Amygdala (tissue), 56 donors: ENCODE measurements around the gene GAB3.

Source experiments
- DNase-seq, 56 donors: peaks; one replicate each; lab custom pipeline; 2025; lab: John Stamatoyannopoulos, UW

Gene GAB3, protein sequence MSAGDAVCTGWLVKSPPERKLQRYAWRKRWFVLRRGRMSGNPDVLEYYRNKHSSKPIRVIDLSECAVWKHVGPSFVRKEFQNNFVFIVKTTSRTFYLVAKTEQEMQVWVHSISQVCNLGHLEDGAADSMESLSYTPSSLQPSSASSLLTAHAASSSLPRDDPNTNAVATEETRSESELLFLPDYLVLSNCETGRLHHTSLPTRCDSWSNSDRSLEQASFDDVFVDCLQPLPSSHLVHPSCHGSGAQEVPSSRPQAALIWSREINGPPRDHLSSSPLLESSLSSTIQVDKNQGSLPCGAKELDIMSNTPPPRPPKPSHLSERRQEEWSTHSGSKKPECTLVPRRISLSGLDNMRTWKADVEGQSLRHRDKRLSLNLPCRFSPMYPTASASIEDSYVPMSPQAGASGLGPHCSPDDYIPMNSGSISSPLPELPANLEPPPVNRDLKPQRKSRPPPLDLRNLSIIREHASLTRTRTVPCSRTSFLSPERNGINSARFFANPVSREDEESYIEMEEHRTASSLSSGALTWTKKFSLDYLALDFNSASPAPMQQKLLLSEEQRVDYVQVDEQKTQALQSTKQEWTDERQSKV

GRCh38 chrX:154750301-154751202 lies at the start of gene GAB3:
Gene GAB3 (minus strand): TSS chrX:154751077. CDS start chrX:154751025, 52 bp downstream.
- peak in 1 of 56 donors; percentile 4 for DNase-seq

DNA sequence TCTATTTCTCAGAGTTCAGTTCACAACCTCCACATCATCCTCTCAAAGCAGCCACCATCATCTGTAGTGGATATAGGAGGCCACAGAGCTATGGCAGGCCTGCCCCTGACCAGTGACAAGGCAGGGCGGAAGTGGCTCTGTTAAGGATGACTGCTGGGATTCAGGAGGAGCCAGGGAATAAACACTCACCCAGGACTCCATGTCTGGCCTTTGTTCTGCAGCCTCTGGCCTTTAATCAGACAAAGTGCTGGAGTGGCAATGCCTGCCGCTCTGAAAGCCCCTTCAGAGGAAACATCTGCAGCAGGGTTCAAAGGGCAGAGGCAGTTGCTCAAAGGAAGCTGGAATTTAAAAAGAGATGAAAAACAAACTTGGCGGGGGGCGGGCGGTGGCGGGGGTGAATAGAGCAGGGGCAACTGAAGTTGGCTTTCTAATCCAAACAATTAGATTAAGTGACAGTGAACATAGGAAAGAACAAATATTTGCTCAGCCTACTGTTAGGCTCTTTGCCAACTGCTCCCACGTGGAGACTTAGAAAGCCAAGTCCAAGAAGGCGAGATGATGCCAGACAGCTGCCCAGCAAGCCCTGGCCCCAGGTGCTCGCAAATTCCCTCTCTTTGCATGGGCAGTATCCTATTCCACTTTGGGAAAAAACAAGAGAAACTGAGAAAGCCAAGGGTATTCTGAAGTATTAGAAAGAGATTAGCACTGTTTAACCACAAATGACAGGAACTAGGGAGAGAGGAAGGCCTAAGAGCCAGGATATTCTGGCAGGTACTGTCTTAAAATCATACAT lies 48.9 kb upstream of the GAB3 start:
- peak in 1 of 56 donors; percentile 4 for DNase-seq

DNA sequence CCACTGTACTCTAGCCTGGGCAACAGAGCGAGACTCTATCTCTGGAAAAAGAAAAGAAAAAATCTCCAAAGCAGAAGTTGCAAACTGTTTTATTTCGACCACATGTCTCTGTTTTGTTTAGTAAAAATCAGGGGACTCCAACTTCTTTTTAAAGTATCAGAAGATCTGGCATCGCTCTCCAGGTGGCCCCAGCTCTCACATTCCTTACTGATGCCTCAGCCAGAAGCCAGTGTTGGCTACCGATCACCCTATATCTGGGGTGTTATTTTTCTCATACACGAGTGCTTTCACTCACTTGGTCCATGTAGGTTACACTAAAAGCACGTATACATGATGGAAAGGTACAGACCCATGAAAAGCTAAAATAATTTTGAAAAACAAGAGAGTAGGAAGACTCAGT lies 46.1 kb upstream of the GAB3 start:
- no peak for DNase-seq

- no peak for DNase-seq
These were observed 44.1 kb upstream of the GAB3 start for GRCh38 chrX:154795016-154795415.

DNA sequence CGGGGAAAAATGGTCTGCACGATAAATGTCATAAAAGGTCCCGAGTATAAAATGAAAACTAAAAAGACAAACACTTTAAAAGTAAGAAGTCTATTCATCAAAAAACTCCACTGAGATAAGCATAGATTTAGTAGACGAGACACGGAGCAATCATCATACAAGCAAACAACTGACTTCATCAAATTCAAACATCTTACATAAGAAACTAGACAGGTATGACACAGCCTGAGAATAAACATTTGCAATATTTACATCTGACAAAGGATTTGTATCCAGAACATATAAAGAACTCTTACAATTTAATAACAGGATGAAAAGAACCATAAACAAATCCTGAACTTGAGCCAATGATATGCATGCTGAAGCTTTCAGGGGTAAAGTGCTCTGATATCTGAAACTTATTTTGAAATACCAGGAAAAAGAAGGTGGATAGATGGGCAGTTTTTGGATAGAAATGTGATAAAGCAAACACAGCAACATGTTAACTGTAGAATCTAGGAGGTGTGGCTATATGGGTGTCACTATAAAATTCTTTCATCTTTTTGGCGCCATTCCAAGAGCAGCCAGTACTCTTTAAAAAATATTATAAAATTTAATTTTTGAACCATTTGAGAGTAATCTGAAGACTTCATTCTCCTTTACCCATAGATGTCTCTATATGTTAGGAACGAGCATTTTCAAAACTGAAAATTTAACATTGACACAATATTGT lies 42.4 kb upstream of the GAB3 start:
- DNase-seq: no peak

- no peak for DNase-seq
These were observed 41.1 kb upstream of the GAB3 start for GRCh38 chrX:154791939-154792338.

DNA sequence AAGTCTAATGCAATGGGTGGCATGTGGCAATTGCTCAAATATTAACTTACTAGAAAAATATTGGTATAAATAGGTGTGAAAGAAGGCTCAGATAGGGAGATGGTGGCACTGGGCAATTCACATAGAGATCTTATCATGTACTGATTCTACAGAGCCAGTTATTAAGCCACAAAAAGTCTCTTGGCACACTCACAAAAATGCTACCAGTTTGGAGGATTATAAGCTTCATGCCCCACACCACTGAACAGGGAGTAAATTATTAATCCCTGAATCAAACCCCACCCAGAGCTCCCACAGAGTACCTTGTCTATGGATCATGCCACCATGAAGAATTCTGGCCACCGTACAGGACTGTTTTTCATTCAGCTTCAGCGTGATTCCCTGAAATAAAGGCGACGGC lies 40.6 kb upstream of the GAB3 start:
- no peak for DNase-seq

DNA sequence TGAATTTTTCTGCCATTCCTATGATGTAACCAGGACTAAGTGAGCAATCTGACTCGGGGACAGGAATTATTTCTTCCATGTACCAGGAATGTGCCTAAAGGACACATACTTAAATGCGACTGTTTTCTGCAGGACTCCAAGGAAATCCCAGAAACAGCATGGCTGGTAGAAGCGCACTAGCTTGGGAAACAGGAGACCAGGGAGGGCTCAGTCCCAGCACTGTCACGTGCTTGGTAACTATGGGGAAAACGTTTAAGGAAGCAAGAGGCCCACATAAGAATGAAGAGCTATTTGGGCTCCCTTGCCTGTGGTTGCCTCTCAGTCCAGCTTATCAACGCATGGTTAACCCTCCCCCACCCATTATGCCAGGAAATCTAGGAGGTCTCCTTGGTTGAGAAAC lies 34.8 kb upstream of the GAB3 start:
- DNase-seq: no peak

DNA sequence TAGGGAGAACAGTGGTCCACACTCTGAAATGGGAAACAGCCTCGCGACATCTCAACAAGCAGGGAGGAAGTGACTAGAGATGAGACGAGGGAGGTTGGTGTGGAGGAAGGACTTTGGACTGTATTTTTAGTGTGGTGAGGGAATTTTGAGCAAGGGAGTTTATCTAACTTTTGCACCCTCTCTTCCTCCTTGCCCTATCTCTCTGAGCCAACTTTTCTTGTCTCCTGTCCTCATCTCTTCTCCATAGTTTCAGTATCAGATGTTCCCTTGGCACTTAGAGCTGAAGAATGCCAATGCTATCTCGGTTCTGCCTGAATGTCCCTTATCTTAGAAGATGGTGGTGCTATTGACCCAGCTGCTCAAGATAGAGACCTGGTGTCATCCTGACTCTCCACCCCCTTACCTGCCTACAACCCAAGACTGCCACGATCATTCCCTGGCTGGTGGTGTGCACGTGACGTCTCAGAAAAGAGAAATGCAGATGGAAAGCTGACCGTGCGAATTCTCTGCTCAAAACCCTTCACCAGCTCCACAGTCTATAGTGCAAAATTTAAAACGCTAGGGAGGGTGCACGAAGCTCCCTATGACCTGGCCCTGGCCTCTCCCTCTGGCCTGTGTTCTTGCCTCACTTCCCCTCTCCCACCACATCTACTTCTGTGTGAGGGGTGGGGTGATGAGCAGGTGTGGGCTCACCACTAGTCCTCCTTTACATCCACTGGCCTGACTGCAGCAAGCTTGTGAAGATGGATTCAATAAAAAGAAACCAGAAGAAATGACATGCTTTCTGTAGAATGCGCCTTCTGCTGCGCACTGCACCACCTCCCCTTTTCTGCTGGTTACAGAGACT lies 33.5 kb upstream of the GAB3 start:
- DNase-seq: no peak

- no peak for DNase-seq
These were observed 30.1 kb upstream of the GAB3 start for GRCh38 chrX:154780968-154781367.

- no peak for DNase-seq
These were observed 28.4 kb upstream of the GAB3 start for GRCh38 chrX:154779261-154779660.

GRCh38 chrX:154776753-154777152 lies 25.9 kb upstream of the GAB3 start:
- DNase-seq: no peak

DNA sequence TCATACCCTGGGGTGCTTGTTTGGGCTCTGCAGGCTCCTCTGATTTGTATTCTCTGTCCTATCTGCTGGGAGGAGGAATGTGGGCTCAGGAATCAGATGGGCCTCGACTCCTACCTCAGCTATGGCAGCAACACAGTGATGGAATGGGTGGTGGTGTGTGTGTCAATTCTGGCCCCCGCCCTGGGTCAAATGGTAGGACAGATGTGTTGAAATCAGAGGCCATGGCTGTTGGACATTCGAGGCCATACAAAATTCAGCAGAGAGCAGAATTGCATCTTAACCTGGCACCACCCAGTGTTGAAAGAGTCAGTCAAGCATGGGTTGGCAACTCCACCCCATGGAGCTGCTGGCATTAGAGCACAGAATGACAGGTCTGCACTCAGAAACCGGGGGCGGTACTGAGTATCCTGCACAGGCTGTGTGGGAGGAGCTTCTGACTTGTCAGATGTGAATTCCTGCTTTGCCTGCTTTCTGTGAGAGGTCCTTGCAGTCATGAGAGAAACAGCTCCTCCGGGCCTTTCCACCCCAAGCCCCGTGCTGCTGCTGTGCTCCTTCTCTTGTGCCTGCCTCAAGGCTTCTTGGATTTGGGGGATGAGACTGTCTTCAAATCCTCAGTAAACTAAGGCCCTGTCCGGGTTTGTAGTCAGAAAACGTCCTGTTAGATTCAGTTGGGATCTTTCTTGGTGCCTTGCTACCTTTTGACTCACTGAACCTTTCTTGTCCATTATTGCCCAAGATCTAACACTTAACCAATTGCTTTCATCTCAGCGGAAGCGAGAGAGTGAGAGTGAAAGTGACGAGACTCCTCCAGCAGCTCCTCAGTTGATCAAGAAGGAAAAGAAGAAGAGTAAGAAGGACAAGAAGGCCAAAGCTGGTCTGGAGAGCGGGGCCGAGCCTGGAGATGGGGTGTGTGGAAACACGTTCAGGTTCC lies 24.8 kb upstream of the GAB3 start:
- DNase-seq: peak in 8 of 56 donors; percentile 2 to 23 (median 6)

DNA sequence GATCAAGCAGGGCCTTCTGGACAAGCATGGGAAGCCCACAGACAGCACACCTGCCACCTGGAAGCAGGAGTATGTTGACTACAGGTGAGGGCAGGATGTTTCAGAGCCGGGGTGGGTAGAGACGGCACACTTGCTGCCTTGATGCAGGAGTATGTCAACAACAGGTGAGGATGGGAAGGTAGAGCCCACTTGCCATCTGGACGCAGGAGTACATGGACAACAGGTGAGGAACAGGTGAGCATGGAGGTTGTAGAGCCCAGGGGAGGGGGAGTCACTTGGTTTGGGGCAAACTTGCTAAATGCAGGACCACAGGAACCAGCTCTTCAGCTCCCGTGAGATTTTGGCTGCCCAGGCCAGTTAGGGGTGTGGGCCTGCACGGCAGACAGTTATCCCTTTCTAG lies 23.7 kb upstream of the GAB3 start:
- no peak for DNase-seq

GRCh38 chrX:154762537-154763296 lies 11.8 kb upstream of the GAB3 start, which contains the start of gene DKC1:
Gene DKC1 (plus strand): TSS chrX:154762864. CDS start chrX:154762966, 102 bp downstream.
- DNase-seq: peak; percentile 20 to 95 (median 86)

- peak in 1 of 56 donors; percentile 3 for DNase-seq
These were observed 11.2 kb upstream of the GAB3 start for GRCh38 chrX:154761977-154762536.
